Measurements from ENCODE around the gene IFIT3.

IFIT3 gene

GRCh38 chr10:89304446-89304845 lies 23.4 kb upstream of the IFIT3 start:
- no peak overlapping the region for H3K27ac ChIP-seq (ENCODE audit: extremely low read depth, low read depth, low read length)

GRCh38 chr10:89304925-89305324 lies 22.9 kb upstream of the IFIT3 start:
- no peak for TF ChIP-seq ZBTB11 (tag by site-specific recombination; conservative IDR thresholded peaks at IDR 0.05; ENCODE audit: low read depth)
- TF ChIP-seq ZNF292 (tag by site-specific recombination; IDR thresholded peaks at IDR 0.05; ENCODE audit: borderline replicate concordance, low read depth): no peak
- TF ChIP-seq ZNF529 (tag by site-specific recombination; IDR thresholded peaks at IDR 0.05; ENCODE audit: insufficient replicate concordance): no peak
- TF ChIP-seq ZNF768 (tag by site-specific recombination; IDR thresholded peaks at IDR 0.05): no peak
- TF ChIP-seq SCRT1 (tag by site-specific recombination; IDR thresholded peaks at IDR 0.05; ENCODE audit: borderline replicate concordance): no peak
- TF ChIP-seq BCL11B (tag by site-specific recombination; IDR thresholded peaks at IDR 0.05; ENCODE audit: low read depth): no peak
- TF ChIP-seq ZFHX2 (tag by site-specific recombination; conservative IDR thresholded peaks at IDR 0.05): no peak
- no peak for TF ChIP-seq ZNF704 (tag by site-specific recombination; IDR thresholded peaks at IDR 0.05)
- H3K27ac ChIP-seq (ENCODE audit: extremely low read depth, low read depth, low read length): no peak overlapping the region
- no peak overlapping the region for H3K4me3 ChIP-seq (ENCODE audit: low read depth, low read length)
- POLR2A ChIA-PET: interaction anchor here (0.5 kb wide), 1 partner anchor 342 kb away, joined by 3 read pairs; no protein-coding TSS in a partner anchor
- H3K9me3 ChIP-seq (ENCODE audit: control insufficient read depth, insufficient read depth, low read depth, low read length): no peaks in the 10 kb centered on the region
- no peaks in the 10 kb centered on the region for H3K4me1 ChIP-seq (ENCODE audit: control insufficient read depth, insufficient read depth, low read length)
- no peaks in the 10 kb centered on the region for H3K36me3 ChIP-seq (ENCODE audit: control insufficient read depth in 2 of 2, insufficient read depth in 1 of 2, low read length in 2 of 2)
- CTCF ChIA-PET: no interaction called here

More at GRCh38 chr10:89304446-89304845, 23.4 kb upstream of the IFIT3 start:
- POLR2A ChIA-PET: no interaction called here
- CTCF ChIA-PET: interaction anchor here (0.5 kb wide), 1 partner anchor 177 kb away, joined by 7 read pairs; no protein-coding TSS in a partner anchor
- no peak for TF ChIP-seq ZNF416 (tag by site-specific recombination; IDR thresholded peaks at IDR 0.05)
- TF ChIP-seq OSR2 (tag by site-specific recombination; IDR thresholded peaks at IDR 0.05): no peak
- TF ChIP-seq ZNF777 (tag by site-specific recombination; IDR thresholded peaks at IDR 0.05; ENCODE audit: borderline replicate concordance): no peak
- no peak for TF ChIP-seq ZNF670 (tag by site-specific recombination; IDR thresholded peaks at IDR 0.05; ENCODE audit: low read depth)
- TF ChIP-seq GFI1B (tag by site-specific recombination; IDR thresholded peaks at IDR 0.05): no peak
- TF ChIP-seq ZNF140 (tag by site-specific recombination; IDR thresholded peaks at IDR 0.05): no peak
- Histone ChIP-seq H3K9me3 (ENCODE audit: control insufficient read depth, insufficient read depth, low read depth, low read length) (no peaks in the 10 kb centered on the region), H3K36me3 (ENCODE audit: control insufficient read depth in 2 of 2, insufficient read depth in 1 of 2, low read length in 2 of 2) (no peaks in the 10 kb centered on the region), H3K4me1 (ENCODE audit: control insufficient read depth, insufficient read depth, low read length) (no peaks in the 10 kb centered on the region), H3K4me3 (ENCODE audit: low read depth, low read length) (no peak overlapping the region)

- CTCF ChIA-PET: no interaction called here
- POLR2A ChIA-PET: no interaction called here
- Histone ChIP-seq H3K4me1 (ENCODE audit: control insufficient read depth, insufficient read depth, low read length) (no peaks in the 10 kb centered on the region), H3K4me3 (ENCODE audit: low read depth, low read length) (no peak overlapping the region), H3K9me3 (ENCODE audit: control insufficient read depth, insufficient read depth, low read depth, low read length) (no peaks in the 10 kb centered on the region), H3K36me3 (ENCODE audit: control insufficient read depth in 2 of 2, insufficient read depth in 1 of 2, low read length in 2 of 2) (no peaks in the 10 kb centered on the region), H3K27ac (ENCODE audit: extremely low read depth, low read depth, low read length) (no peak overlapping the region)
- TF ChIP-seq ZNF148 (tag by site-specific recombination; IDR thresholded peaks at IDR 0.05; ENCODE audit: borderline replicate concordance): no peak
- TF ChIP-seq ZBTB10 (tag by site-specific recombination; IDR thresholded peaks at IDR 0.05): no peak
- TF ChIP-seq ZNF791 (tag by site-specific recombination; IDR thresholded peaks at IDR 0.05): no peak
- TF ChIP-seq KLF7 (tag by site-specific recombination; IDR thresholded peaks at IDR 0.05; ENCODE audit: borderline replicate concordance): no peak
- no peak for TF ChIP-seq ZNF391 (tag by site-specific recombination; IDR thresholded peaks at IDR 0.05; ENCODE audit: borderline replicate concordance, low read depth)
Measured at GRCh38 chr10:89305766-89306433, 21.9 kb upstream of the IFIT3 start.
